HG03097 (cell line): ENCODE measurements around the gene MYO9B.
"Not testable (repeated sequence)": the region's sequence is repeated elsewhere in the genome, so short reads cannot be mapped to it uniquely, and the experiment has no call there.

Source experiments
- ATAC-seq: cut with Tn5 transposase; IDR thresholded peaks from one replicate; pipeline ENCODE4 v1.9.1; 2021; ENCODE audit not compliant: unreplicated experiment, low FRiP score

MYO9B gene

DNA sequence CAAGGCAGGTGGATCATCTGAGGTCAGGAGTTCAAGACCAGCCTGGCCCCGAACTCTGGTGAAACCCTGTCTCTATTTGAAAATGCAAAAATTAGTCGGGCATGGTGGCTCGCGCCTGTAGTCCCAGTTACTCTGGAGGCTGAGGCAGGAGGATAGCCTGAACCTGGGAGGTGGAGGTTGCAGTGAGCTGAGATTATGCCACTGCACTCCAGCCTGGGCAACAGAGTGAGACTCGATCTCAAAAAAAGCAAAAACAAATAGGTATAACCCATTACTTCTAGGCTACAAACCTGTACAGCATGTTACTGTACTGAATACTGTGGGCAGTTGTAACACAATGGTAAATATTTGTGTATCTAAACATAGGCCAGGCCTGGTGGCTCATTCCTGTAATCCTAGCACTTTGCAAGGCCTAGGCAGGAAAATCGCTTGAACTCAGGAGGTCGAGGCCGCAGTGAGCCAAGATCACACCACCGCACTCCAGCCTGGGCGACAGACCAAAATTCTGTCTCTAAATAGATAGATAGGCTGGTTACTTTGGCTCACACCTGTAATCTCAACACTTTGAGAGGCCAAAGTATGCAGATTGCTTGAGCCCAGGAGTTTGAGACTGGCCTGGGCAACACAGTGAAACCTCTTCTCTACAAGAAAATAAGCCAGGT is 63.5 kb downstream of the MYO9B start:
- ATAC-seq: no peak

DNA sequence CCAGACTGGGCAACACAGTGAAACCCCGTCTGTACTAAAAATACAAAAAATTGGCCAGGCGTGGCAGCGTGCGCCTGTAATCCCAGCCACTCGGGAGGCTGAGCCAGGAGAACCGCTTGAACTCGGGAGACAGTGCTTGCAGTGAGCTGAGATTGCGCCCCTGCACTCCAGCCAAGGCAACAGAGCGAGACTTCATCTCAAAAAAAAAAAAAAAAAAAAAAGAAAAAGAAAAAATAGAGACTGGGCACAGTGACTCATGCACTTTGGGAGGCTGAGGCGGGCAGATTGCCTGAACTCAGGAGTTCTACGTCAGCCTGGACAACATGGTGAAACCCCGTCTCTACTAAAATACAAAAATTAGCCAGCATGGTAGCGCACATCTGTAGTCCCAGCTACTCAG is 69.2 kb downstream of the MYO9B start:
- ATAC-seq: not testable (repeated sequence)

DNA sequence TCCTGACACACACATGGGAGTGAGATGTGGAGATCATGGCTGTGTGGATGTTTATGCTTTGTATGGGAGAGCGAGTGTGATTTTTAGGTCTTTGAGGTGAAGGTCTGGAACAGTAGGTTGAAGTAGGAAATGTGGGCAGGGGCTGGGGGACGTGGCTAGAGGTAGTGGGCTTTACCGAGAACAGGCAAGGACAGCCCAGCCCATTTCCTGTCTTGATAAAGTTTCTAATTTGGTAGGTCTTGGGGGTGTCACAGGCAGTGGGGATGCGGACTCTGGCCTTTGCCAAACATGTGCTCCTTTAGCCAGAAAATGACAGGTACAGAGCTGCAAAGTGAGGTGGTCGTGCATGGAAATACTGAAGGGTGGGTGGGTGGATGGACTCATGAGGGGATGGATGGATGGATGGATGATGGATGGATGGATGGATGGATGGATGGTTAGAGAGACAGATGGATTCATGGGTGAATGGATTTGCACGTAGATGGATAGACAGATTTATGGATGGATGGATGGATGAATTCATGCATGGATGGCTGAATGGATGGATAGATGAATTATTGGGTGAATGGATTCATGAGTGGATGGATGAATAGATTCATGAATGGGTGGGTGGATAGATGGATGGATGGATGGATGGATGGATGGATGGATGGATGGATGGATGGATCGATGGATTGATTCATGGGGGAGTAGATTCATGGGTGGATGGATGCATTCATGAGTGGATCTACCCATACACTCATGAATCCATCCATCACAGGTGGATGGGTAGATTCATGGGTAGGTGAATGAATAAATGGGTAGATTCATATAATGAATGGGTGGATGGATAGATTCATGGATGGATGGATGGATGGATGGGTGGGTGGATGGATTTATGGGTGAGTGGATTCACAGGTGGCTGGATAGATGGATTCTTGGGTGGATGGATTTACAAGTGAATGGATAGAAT is 70.2 kb downstream of the MYO9B start:
- no peak for ATAC-seq

DNA sequence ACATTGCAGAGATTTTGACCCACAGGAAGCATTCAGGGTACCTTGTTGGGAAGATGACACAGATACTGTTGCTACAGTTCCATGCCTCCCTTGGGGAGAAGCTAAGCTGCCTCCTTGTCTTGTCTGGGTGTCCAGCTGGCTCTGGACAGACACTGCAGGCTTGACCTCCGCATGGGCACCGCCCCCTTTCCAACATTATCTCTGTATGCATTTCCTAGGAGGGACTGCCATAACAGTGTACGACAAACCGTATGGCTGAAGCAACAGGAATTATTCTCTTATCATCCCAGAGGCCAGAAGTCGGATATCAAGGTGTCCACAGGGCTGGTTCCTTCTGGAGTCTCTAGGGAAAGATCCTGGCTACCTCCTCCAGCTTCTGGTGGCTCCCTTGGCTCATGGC is 72.6 kb downstream of the MYO9B start:
- no peak for ATAC-seq

DNA sequence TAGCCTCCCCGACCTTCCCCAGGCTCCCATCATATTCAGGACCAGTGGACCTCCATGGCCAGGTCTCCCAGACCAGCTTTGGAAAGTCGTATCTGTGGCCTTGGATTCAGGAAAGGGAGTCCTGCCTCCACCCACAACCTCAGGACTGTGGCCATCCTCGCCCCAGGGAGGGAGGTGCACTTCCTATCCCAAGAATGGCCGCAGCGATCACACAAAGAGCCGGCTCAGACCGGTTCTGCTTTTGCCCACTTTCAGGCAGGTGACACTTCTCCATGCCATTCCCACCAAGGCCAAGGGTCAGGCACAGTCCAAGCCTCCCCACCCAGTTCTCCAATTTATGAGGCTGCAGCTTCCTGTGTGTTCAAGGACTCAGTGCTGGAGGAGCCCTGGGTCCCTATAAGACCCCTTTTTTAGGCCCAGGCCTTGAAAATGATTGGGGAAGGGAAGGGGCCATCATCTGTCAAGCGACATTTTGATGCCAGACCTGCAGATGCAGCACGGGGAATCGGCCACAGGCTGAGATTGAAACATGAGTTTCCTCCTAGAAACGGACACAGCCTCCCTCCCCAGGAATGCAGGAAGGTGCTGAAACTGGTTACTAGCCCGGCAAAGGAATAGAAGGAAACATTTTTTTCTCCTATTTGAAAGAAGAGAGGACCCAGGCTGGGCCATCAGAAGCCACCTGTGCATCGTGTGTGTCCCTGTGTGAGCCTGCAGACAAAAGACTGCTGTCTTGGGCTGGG is 74.0 kb downstream of the MYO9B start:
- ATAC-seq: no peak

DNA sequence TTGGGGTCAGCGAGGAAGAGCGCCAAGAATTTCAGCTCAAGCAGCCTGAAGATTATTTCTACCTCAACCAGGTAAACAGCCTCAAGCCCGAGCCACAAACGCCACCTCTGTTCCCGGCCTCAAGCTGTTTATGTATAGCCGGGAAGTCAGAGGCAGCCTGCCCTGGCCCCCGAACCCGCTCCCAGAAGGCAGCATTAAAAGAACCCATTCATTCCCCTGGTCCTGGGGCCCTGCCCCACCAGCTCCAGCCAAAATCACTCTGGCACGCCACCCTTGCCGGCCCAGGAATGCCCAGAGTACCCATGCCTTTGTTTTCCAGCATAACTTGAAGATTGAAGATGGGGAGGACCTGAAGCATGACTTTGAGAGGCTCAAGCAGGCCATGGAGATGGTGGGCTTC is 78.4 kb downstream of the MYO9B start:
- no peak for ATAC-seq

DNA sequence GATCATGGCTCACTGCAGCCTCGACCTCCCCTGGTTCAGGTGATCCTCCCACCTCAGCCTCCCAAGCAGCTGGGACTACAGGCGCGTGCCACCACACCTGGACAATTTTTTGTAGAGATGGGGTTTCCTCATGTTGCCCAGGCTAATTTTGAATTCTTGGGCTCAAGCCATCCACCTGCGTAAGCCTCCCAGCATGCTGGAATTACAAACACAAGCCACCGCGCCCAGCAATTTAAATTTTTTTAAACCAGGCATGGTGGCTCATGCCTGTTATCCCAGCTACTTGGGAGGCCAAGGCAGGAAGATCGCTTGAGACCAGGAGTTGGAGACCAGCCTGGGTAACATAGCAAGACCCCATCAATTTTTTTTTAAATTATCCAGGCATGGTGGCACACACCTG is 79.7 kb downstream of the MYO9B start:
- ATAC-seq: no peak

DNA sequence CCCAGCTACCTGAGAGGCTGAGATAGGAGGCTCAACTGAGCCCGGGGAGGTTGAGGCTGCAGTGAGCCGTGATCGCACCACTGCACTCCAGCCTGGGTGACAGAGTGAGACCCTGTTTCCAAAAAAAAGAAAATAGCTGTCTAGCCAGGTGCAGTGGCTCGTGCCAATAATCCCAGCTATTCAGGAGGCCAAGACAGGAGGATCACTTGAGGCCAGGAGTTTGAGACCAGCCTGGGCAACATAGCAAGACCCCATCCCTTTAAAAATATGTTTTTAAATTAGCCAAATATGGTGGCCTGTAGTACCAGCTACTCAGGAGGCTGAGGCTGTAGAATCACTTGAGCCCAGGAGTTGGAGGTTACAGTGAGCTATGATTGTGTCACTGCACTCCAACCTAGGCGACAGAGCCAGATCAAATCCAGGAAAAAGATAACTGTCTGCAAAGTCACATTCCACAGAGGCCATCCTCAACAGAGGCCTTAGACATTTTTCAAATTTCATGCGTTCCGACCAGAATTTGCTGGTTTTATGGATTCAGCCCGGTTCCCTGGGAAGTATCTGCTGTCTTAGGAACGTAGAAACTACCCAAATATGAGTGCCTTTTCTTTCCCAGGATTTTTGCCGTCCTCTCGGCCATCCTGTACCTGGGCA is 80.8 kb downstream of the MYO9B start:
- ATAC-seq: no peak

DNA sequence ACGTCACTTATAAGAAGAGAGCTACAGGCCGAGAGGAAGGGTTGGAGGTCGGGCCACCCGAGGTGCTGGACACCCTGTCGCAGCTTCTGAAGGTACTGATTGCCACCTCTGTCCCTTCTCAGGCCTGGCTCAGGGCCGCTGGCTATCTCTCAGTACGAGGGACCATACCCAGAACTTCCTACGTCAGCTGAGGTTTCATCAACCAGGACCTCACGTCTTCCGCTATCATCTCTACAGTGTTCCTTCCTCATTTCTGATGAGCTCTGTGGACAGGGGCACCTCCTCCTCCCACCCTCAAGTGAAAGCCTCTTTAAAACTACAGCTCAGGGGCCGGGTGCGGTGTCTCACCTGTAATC is 81.3 kb downstream of the MYO9B start:
- ATAC-seq: no peak

DNA sequence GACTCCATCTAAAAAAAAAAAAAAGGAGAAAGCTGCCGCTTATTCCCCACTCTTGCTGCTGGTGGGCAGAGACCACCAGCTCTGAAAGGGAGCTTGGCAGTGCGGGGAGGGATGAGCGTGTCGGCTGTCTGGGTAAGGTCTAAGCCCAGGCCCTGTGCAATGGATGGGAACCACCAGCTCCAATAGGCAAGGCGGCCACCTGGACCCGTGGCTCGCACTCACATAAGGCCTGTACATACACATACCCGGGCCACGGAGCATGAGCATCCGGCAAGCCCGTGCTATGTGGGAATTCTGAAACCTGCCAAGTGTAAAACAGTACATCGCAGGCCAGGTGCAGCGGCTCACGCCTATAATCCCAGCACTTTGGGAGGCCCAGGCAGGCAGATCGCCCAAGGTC is 83.0 kb downstream of the MYO9B start:
- no peak for ATAC-seq

DNA sequence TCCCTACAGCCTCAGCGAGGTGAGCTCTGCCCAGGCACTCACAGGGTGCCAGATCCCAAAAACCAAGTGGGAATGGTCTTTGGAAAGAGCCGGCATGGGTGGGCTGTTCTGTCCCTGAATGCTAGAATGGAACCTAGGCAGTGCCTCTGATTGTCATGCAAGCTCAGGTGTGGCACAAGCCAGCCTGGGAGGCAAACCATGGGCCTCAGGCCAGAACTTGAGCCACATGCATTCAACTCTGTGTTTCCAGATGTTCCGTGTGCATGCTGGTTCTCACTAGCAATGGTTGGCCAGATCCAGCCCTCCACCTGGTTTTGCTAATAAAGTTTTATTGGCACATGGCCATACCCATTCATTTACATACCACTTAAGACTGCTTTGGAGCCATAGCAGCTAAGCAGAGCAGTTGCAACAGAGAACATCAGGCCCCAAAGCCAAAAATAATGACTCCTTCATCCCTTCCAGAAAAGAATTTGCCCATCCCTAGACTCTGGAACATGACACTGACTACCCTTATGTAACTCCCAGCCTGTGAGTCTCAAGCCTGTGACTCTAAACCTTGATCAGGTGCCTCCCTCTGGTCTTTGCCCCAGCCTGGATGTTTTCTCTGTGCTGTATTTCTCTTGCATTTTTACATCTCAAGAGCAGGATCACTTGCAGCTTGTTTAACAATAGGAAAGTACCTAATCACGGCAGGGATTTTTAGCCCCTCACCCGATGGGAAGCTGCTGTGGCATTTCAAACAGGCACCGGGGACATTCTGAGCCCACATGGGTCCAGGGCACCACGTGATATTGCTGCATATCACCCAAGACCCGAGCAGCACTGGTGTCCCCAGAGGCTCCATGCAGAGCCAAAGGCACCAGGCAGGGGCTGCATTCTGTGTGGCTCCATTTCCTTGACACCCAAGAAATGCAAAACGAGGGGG is 84.2 kb downstream of the MYO9B start:
- no peak for ATAC-seq

DNA sequence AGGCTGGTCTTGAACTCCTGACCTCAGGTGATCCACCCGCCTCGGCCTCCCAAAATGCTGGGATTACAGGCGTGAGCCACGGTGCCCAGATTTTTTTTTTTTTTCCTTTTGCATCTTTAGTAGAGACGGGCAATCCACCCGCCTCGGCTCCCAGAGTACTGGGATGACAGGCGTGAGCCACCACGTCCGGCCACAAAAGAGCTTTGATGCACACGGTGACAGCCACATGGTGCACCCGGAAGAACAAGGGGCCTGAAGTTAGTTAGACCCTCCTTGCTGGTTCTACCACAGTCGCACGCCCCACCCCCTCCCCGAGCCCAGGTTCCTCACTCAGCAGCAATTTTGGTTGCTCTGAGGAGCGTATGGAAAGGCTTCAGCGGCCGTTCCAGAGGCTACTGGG is 85.3 kb downstream of the MYO9B start:
- no peak for ATAC-seq

DNA sequence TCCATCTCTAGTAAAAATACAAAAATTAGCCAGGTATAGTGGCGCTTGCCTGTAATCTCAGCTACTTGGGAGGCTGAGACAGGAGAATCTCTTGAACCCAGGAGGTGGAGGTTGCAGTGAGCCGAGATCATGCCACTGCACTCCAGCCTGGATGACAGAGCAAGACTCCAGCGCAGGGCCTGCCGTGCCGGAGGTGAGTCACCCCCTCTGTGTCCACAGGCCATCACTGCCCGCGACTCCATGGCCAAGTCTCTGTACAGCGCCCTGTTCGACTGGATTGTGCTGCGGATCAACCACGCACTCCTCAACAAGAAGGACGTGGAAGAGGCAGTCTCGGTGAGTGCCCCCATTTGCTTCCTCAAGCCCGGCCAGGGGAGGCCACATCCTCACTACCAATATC is 86.6 kb downstream of the MYO9B start:
- ATAC-seq: not testable (repeated sequence)

DNA sequence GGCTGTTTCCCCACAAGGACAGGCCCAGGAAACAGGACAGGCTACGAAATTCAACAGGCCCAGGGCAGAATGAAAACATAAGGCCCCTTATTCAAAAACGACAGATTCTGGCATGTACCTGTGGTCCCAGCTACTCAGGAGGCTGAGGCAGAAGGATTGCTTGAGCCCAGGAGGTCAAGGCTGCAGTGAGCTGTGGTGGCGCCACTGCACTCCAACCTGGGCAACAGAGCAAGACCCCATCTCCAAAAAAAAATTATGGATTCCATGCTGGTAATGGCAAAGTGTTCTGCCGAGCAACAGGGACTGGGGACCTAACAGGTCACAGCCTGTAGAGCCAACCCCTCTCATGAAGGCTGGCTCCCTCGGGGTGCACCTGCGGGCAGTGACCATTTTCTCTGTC is 87.0 kb downstream of the MYO9B start:
- ATAC-seq: no peak

DNA sequence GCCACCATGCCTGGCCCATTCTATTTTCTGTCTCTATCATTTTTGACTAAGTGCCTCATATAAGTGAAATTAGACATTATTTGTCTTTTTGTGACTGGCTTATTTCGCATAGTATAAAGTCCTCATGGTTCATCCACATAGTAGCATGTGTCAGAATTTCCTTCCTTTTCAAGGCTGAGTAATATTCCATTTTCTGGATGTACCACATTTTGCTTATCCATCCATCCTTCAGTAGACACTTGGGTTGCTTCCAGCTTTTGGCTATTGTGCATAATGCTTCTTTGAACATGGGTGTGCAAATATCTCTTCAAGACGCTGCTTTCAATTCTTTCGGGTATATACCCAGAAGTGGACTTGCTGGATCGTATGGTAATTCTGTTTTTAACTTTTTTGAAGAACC is 88.1 kb downstream of the MYO9B start:
- no peak for ATAC-seq

DNA sequence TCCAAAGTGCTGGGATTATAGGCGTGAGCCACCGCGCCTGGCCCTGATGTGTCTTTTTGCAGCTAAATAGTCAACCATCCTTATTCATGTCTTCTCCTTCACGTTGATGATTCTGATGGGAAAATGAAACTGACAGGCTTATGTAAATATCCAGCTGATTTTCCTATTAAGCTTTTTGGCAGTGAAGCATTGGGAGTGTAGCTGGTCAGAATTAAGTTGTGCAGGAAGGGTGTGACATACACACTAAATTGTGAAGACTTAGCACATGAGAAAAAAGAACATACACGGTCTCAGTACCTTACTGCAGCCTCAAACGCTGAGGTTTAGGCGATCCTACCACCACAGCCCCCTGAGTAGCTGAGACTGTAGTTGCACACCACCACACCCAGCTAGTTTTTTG is 89.1 kb downstream of the MYO9B start:
- no peak for ATAC-seq

DNA sequence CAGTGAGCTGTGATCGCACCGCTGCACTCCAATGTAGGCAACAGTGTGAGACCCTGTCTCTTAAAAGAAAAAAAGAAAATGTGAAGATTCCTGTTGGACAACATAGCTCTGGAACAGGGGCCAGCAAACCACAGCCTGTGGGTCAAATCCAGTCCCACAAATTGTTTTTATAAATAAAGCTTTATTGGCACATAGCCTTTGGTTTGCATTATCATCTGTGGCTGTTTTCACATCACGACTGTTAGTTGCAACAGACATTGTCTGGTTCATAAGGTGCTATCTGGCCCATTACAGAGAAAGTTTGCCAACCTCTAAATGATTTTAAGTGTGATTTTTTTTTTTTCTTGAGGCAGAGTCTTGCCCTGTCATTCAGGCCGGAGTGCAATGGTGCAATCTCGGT is 90.1 kb downstream of the MYO9B start:
- no peak for ATAC-seq

DNA sequence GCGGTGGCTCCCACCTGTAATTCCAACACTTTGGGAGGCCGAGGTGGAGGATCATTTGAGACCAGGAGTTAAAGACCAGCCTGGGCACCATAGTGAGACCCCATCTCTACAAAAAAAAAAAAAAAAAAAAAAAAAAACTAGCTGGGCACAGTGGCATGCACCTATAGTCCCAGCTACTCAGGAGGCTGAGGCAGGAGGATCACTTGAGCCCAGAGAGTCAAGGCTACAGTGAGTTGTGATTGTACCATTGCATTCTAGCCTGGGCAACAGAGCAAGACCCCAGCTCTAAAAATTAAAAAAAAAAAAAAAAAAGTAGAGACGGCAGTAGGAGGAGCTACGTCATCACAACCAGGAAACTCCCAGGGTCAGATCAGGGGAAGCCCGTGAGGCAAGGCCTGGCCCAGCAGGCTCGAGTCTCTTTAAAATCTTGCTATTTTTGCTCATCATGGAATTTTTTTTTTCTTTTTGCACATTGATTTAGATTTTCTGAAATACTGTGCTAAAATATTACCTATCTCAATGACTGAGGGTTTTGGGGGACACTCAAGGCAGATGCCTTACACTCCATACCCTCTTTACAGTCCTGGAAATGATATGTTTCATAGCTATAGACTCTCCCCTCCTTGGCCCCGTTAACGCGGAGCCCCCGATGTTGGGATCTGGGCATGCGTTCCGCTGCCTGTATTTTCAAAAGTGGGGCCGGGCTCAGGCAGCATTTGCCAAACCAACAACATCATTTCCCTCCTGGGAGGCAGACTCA is 95.1 kb downstream of the MYO9B start:
- ATAC-seq: no peak

DNA sequence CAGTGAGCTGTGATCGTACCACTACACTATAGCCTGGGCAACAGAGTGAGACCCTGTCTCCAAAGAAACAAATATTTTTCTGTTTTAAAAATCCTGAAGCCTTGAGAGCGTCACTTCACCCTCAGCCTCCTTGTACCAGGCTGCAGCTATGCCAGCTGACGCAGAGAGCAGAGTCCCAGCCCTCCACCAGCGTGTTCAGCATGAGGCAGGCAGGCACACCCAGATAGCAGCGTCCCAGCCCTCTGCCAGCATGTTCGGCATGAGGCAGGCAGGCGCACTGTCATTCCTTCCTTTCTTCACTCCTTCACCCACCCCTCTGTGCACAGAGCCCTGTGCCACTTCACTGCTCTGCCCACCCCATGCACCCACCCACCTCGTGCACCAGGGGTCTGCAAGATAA is 96.3 kb downstream of the MYO9B start:
- no peak for ATAC-seq
